Dermis lymphatic vessel endothelial cell (primary cell): ENCODE results near the gene ZBED1. TPM values are rescaled to one million over a fixed set of nuclear protein-coding genes. Genes with fewer than 3 reads are reported as not detected.

Experiments used
- total RNA-seq: library from RNA; depleted of rRNA; stranded (reverse); fragments of >200 nt; gene quantifications from 2 replicates; pipeline ENCODE4 v1.2.1, GENCODE V29; 2014

The ZBED1 gene
- 35.8 and 41.4 TPM in 2 replicates for total RNA-seq

GRCh38 chrX:2500803-2501558 lies at the start of gene ZBED1, which contains the start of gene DHRSX:
ZBED1 (minus strand) TSS chrX:2500976; CDS start chrX:2490719, 10,257 bp downstream.
DHRSX (minus strand) TSS chrX:2500976; CDS start chrX:2500925, 51 bp downstream.

Other genes with a start within 250 kb of the ZBED1 start
- 18.2 and 18.7 TPM in 2 replicates for gene DHRSX, start within 50 bp of the ZBED1 start, total RNA-seq
- 170 and 208 TPM in 2 replicates for gene CD99, start 190.3 kb upstream of the ZBED1 start, total RNA-seq